Activated naive CD4-positive, alpha-beta T cell treated with anti-CD3 and anti-CD28 coated beads, Interleukin-2, amount 50 U/mL, for 72 hours (primary cell): Measurements from ENCODE around the gene NOL6. TPM values are rescaled to one million over a fixed set of nuclear protein-coding genes. Genes with fewer than 3 reads are reported as not detected.
"Not testable (repeated sequence)": the region's sequence is repeated elsewhere in the genome, so short reads cannot be mapped to it uniquely, and the experiment has no call there.

Experiments used
- ATAC-seq, 2 donors: fragments of 150-1000 bp; cut with Tn5 transposase; 2 replicates each; pipeline ENCODE4 v1.10.0; 2021; ENCODE audit warnings: mild to moderate bottlenecking in 2 of 2, moderate library complexity in 2 of 2
- DNase-seq, 2 donors: peaks; one replicate each; pipeline ENCODE4 v3.0.0; 2021 to 2022; ENCODE audit warnings: low spot score in 2 of 2
- H3K27ac Mint-ChIP-seq, 2 donors: one replicate each; pipeline ENCODE4 v1.8.0; 2022; ENCODE audit warnings: mild to moderate bottlenecking in 2 of 2, mixed read lengths in 2 of 2
- H3K36me3 Mint-ChIP-seq, 2 donors: one replicate each; pipeline ENCODE4 v1.8.0; 2022; ENCODE audit warnings: mixed read lengths in 2 of 2
- H3K9me3 Mint-ChIP-seq, 2 donors: one replicate each; pipeline ENCODE4 v1.8.0; 2022; ENCODE audit warnings: mixed read lengths in 2 of 2
- total RNA-seq, 2 donors: library from RNA; stranded (reverse); gene quantifications; one replicate each; pipeline ENCODE4 v1.2.3, GENCODE V29; 2022

The NOL6 gene
- 10 to 100 TPM; 34.2 to 40.2 TPM for total RNA-seq

DNA sequence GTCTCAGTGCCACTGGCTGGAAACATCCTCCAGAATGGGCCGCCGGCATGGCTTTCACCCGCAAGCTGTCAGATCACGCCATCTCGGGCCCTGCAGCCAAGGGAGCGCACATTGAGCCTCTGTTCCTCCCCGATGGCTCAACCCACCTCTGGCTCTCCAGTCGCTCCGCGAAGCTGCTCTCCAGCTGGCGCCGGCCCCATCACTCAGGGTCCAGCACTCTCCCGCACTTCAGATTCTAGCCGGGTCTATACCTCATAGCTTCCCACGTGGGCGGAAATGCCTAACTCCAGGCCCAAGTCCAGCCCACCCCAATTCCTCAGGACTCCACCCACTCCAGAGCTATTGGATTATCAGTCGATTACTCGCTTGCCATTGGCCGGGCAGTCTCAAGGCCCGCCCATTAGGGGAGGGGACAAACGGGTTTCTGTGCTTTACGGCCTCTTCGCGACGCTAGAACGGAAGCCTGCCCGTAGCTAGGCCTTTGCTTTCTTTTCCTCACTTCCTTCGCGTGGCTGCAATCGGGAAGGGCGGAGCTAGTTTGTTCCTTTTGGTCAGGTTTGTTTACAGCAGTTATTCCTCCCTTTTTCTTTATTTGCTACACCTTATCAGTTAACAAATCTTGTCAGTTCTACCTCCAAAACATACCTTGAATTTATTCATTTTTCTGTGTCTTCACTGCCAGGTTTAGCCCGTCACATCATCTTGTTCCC is at the start of gene NOL6:
Gene NOL6, minus strand, starts transcription at position 282 of the 710 bp plus-strand sequence. Its CDS starts 82 bp downstream, at position 200.
- H3K36me3 Mint-ChIP-seq: peaks cover 11 to 21% of the 10 kb centered on the region in 2 donors
- H3K9me3 Mint-ChIP-seq: no peaks in the 10 kb centered on the region
- peak within 1 kb of the TSS; percentile 90 to 98 for H3K27ac Mint-ChIP-seq
- ATAC-seq: peak; percentile 99 to 100
- peak; percentile 98 for DNase-seq

DNA sequence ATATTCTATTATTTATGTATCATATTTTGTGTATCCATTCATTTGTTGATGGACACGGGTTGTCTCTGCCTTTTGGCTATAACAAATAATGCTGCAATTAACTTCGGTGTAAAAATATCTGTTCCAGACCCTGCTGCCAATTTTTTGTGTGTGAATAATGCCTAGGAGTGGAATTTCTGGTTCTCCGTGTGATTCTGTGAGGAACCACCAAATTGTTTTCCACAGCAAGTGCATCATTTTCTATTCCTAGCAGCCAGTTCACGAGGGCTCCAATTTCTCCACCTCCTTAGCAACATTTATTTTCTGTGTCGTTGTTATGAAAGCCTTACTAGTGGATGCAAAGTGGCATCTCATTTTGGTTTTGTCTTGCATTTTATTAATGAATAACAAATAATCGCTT is 48.1 kb upstream of the NOL6 start:
- not testable (repeated sequence) for H3K9me3 Mint-ChIP-seq, H3K36me3 Mint-ChIP-seq, DNase-seq, ATAC-seq, H3K27ac Mint-ChIP-seq

DNA sequence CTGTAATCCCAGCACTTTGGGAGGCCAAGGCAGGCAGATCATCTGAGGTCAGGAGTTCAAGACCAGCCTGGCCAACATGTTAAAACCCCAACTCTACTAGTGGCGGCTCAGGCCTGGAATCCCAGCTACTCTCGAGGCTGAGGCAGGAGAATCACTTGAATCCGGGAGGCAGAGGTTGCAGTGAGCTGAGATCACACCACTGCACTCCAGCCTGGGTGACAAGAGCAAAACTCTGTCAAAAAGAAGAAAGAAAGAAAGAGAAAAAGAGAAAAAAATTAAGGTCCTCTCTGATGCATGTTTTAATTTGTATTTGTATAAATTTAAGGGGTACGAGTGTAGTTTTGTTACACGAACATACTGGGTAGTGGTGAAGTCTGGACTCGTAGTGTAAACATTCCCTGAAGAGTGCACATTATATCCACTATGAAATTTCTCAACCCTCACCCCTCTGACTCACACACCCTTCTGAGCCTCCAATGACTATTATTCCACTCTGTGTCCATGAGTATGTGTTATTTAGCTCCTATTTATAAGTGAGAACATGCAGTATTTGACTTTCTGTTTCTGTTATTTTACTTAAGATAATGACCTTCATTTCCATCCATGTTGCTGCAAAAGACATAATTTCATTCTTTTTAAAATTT is 44.3 kb upstream of the NOL6 start:
- H3K27ac Mint-ChIP-seq, DNase-seq, ATAC-seq, H3K9me3 Mint-ChIP-seq, H3K36me3 Mint-ChIP-seq: not testable (repeated sequence)

- no peak for DNase-seq
- Mint-ChIP-seq H3K9me3 (peaks cover 0 to 5% of the 10 kb centered on the region in 2 donors), H3K27ac (no peak overlapping the region), H3K36me3 (peaks cover 0 to 4% of the 10 kb centered on the region in 2 donors)
- ATAC-seq: no peak
These were observed 43.6 kb upstream of the NOL6 start for GRCh38 chr9:33517373-33517772.

GRCh38 chr9:33516397-33516796 is 42.7 kb upstream of the NOL6 start:
- not testable (repeated sequence) for H3K9me3 Mint-ChIP-seq, H3K27ac Mint-ChIP-seq, ATAC-seq, DNase-seq, H3K36me3 Mint-ChIP-seq

DNA sequence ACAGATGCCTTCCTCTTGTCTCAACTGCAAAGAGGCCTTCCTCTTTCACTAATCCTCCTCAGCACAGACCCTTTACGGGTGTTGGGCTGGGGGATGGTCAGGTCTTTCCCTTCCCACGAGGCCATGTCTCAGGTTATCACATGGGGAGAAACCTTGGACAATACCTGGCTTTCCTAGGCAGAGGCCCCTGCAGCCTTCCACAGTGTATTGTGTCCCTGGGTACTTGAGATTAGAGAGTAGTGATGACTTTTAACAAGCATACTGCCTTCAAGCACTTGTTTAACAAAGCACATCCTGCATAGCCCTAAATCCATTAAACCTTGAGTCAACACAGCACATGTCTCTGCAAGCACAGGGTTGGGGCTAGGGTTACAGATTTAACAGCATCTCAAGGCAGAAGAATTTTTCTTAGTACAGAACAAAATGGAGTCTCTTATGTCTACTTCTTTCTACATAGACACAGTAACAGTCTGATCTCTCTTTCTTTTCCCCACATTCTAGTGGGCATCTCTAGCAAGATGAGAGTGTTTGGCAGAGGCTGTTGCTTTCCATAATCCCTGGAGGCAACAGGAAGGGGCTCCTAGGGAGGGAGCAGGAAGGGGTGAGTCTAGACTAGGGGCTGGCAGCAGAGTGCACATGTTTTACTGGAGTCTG is 41.7 kb upstream of the NOL6 start:
- ATAC-seq, H3K27ac Mint-ChIP-seq, H3K36me3 Mint-ChIP-seq, H3K9me3 Mint-ChIP-seq, DNase-seq: not testable (repeated sequence)

DNA sequence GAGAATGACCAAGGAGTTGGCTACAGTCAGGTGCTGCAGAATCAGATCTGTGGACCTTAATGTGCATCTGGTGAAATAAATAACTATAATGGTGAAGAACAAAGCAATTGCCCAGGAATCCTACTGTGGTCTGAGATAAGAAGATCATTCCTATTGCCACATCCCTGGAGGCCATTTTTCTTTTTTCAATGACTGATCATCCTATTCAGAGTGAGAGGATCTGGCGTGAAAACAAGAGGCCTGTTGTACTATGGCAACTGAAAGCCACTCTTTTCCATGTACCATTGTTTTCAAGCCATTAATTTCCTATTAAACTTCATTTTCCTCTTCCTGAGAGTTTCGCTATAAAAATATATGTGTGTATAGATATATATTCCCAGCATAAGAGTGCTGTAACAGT is 38.8 kb upstream of the NOL6 start:
- H3K36me3 Mint-ChIP-seq, H3K9me3 Mint-ChIP-seq, DNase-seq, ATAC-seq, H3K27ac Mint-ChIP-seq: not testable (repeated sequence)

- H3K9me3 Mint-ChIP-seq, H3K36me3 Mint-ChIP-seq, ATAC-seq, DNase-seq: not testable (repeated sequence)
- H3K27ac Mint-ChIP-seq: peak overlapping the region in 1 of 2 donors; percentile 93
These were observed 37.4 kb upstream of the NOL6 start for GRCh38 chr9:33511184-33511517.

- DNase-seq (peak; percentile 45 to 65), ATAC-seq (peak; percentile 80 to 82)
- Mint-ChIP-seq H3K27ac (peak overlapping the region; percentile 93 to 96), H3K36me3 (peaks cover 0 to 4% of the 10 kb centered on the region in 2 donors), H3K9me3 (peaks cover 0 to 5% of the 10 kb centered on the region in 2 donors)
These were observed 36.8 kb upstream of the NOL6 start for GRCh38 chr9:33510262-33511183.

DNA sequence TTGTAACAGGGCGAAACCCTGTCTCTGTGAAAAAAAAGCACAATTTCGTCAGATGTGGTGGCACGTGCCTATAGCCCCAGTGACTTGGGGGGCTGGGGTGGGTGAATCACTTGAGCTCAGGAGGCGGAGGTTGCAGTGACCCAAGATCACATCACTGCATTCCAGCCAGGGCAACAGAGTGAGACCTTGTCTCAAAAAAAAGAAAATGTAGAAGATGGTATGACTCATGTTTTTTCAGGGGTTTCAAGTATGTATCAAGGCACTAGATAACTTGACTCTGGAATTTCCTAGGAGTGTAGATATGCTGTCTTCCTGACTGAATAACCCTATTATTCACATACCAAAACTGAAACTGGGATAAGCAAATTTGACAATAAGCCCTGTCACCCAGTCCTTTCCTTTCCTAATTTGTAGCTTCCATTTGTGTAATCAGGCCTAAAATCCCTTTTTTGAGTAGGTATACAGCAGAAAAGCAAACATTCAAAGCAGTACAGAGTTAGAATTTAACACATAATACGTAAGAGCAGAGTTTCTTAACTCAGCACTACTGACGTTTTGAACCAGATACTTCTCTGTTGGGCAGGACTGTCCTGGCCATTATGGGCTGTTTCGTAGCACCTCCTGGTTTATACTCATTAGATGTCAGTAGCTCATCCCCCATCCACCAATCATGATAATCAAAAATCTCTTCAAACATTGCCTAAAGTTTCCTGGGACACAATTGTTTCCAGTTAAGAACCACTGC is 33.1 kb upstream of the NOL6 start:
- DNase-seq (no peak), ATAC-seq (peak; percentile 55 to 71)
- H3K27ac Mint-ChIP-seq: peak overlapping the region in 1 of 2 donors; percentile 62
- no peaks in the 10 kb centered on the region for H3K36me3 Mint-ChIP-seq
- H3K9me3 Mint-ChIP-seq: no peaks in the 10 kb centered on the region

- H3K9me3 Mint-ChIP-seq: no peaks in the 10 kb centered on the region
- no peak for ATAC-seq
- no peak for DNase-seq
- no peaks in the 10 kb centered on the region for H3K36me3 Mint-ChIP-seq
- H3K27ac Mint-ChIP-seq: no peak overlapping the region
These were observed 24.7 kb upstream of the NOL6 start for GRCh38 chr9:33498387-33498786.

- not testable (repeated sequence) for H3K9me3 Mint-ChIP-seq, H3K36me3 Mint-ChIP-seq, ATAC-seq, DNase-seq, H3K27ac Mint-ChIP-seq
These were observed 20.1 kb upstream of the NOL6 start for GRCh38 chr9:33493819-33494218.

DNA sequence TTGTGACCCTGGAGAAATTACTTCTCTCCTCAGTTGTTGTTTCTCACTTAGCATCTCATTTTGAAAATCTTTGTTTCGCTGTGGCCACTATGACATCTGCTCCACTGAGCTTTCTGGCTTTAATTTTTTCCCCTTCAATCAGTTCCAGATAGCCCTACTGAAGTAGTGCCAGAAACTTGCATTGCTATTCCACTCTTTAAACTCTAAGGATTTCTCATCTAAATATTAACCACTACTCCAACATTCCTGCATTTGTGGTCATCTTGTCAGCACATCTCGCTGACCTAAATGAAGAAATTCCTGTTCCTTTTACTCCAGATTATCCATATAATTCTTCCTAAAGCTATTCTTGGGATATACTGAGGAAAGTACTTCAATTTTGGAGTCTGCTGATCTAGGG is 15.3 kb upstream of the NOL6 start:
- DNase-seq (no peak), ATAC-seq (no peak)
- H3K9me3 Mint-ChIP-seq: no peaks in the 10 kb centered on the region
- H3K27ac Mint-ChIP-seq: no peak overlapping the region
- no peaks in the 10 kb centered on the region for H3K36me3 Mint-ChIP-seq

- not testable (repeated sequence) for ATAC-seq, H3K36me3 Mint-ChIP-seq
These were observed 11.6 kb upstream of the NOL6 start for GRCh38 chr9:33485312-33485711.

DNA sequence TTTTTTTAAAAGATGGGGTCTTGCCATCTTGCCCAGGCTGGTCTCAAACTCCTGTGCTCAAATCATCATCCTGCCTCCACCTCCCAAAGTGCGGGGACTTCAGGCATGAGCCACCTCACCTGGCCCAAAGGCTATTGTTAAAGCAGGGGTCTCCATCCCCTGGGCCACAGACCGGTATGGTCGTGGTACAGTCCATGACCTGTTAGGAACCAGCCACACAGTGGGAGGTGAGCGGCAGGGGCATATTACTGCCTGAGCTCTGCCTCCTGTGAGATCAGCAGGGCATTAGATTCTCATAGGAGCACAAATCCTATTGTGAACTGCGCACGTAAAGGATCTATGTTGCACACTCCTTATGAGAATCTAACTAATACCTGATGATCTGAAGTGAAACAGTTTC is 7.3 kb upstream of the NOL6 start:
- no peak for ATAC-seq
- no peaks in the 10 kb centered on the region for H3K9me3 Mint-ChIP-seq
- no peaks in the 10 kb centered on the region for H3K36me3 Mint-ChIP-seq
- no peak overlapping the region for H3K27ac Mint-ChIP-seq
- no peak for DNase-seq

More at GRCh38 chr9:33485312-33485711, 11.6 kb upstream of the NOL6 start:
- DNase-seq, H3K27ac Mint-ChIP-seq, H3K9me3 Mint-ChIP-seq: not testable (repeated sequence)

GRCh38 chr9:33480106-33480505 is 6.4 kb upstream of the NOL6 start:
- ATAC-seq: no peak
- DNase-seq: no peak
- H3K27ac Mint-ChIP-seq: no peak overlapping the region
- H3K9me3 Mint-ChIP-seq: no peaks in the 10 kb centered on the region
- no peaks in the 10 kb centered on the region for H3K36me3 Mint-ChIP-seq
